Vagina (tissue), 2 donors: ENCODE data around the gene RITA1.

ENCODE experiments used
- CTCF ChIP-seq, 3 experiments: fragments of 450-650 bp in 2 of 3; fragments of 200-600 bp in 1 of 3; sonication (generic) in 1 of 3; IDR thresholded peaks; one replicate each; pipeline ENCODE4 v1.5.1; 2017 to 2019; ENCODE audit warnings: antibody characterized with exemption in 3 of 3, mild to moderate bottlenecking in 2 of 3, moderate library complexity in 2 of 3
- POLR2A ChIP-seq, 2 donors: fragments of 450-650 bp; IDR thresholded peaks; one replicate each; pipeline ENCODE4 v1.6.1; 2017; ENCODE audit warnings: antibody characterized with exemption in 2 of 2, mild to moderate bottlenecking in 2 of 2, moderate library complexity in 2 of 2
- POLR2AphosphoS5 ChIP-seq, 2 donors: sonication (generic); formaldehyde crosslinking; IDR thresholded peaks; one replicate each; pipeline ENCODE4 v1.9.0; 2017; ENCODE audit warnings: antibody characterized with exemption in 2 of 2, mild to moderate bottlenecking in 2 of 2, low read depth in 1 of 2; ENCODE audit not compliant: insufficient read depth in 1 of 2

GRCh38 chr12:113170926-113171325, 14.6 kb upstream of the RITA1 start:
- no peak for TF ChIP-seq CTCF (IDR thresholded peaks at IDR 0.05)
- TF ChIP-seq POLR2A (IDR thresholded peaks at IDR 0.05) = no peak
- TF ChIP-seq POLR2AphosphoS5 (IDR thresholded peaks at IDR 0.05; ENCODE audit: insufficient read depth in 1 of 2, low read depth in 1 of 2) = no peak
